NCI-H510A treated with DMSO at 0.1 percent for 48 hours (cell line): ENCODE measurements around the gene ETV1.

Experiments
- DNase-seq: peaks from one replicate; lab custom pipeline; 2025; lab: John Stamatoyannopoulos, UW

Gene ETV1

DNA sequence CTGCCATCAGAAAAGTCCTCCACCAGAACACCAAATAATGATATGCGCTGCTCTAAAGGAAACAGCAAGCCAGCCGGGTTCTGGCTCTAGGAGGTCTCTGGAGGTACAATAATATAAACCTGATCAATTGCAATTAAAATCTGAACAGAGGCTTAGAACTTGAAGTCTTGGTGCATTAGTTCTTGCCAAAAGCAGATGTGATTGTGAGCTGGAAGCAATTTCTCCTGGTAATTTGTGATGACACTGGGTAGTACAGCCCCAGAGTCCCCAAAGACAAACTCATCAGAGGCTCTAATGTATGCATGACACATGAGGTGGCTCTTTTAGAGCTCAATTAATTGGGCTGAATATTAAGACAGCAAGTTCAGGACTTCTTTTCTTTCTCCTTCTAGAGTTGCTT lies 3.3 kb downstream of the ETV1 start:
- DNase-seq = no peak

DNA sequence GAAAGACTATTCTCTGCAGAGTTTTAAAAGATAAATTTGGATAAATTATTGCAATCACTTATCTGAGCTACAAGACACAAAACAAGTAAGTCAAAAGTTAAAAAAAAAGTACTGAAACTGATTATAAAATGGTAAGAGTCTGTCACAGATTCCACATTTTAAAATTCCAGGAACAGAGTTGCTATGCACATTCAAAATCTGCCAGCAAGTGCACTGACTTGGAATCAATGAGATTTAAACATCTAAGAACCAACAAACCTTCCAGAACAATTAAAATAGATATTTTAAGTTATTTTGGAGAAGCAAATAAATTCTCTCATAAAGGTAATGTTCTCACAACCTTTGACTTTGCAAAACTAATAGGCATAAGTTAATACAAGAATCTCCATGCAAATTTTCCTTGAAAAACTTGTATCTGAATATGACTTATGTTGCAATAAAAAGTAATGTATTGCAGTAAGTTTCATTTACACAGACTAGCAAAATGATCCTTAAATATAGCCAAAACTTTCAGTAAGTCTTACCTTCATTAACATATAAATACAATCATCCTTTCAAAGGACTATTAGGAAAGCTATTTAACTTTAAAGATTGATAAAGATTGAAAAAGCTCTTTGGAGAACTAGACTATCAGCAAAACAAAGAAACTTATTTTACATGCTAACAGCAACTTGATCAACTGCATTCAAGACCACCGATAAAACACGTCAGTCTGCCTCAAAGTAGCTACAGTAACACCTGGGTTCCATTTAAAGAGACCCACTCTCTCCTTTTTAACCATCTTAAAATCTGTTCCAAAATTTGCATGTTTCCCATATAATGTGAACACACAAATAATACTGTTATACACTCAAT lies 4.4 kb downstream of the ETV1 start:
- no peak for DNase-seq

DNA sequence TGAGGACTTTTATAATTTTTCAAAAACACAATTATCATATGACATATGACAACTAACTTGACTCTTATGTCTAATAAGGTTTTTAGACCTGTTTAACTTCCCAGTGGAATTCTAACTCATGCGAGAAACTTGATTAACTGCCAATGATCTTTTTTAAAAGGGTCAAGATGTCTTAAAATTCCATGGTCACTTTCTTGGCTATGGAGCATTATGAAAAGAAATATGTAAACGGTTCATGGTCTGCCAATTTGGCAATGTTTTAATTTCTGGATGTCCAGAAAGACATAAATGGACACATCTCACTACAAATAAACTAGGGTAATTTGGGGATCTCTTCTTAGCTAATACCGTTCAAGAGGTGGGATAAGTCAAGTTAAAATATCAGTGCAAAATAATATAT lies 5.4 kb downstream of the ETV1 start:
- DNase-seq = no peak

DNA sequence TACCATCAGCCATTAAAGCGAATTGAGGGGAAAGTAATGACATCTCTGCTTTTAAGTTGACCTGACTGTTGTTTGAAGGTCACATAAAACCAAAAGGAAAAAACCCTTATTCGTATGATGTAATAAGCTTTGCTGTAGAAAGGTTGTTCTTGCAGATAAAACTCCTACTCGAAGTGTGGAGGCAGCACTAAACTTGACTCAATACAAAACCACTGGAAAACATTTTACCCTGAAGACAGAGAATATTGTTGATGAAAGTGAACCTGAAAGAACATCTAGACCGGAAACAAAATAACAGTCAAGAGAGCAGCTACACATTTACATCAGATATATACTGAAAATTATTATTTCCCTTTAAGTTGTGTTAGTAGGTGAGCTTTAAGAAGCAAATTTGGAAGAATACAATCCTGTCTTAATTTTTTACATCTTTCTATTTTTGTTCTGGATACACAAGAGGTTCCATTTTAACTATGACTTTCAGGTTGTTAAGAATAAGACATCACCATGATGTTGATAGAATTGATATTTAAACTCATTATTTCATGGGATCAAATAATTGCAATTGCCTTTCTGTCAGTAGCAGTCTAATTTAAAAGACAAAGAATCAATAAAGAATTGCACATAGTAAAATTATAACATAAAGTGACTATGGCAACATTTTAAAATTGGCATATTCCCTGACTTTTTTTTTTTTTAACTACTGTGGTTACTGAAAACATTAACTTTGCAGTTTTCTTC lies 6.4 kb downstream of the ETV1 start:
- DNase-seq = no peak

DNA sequence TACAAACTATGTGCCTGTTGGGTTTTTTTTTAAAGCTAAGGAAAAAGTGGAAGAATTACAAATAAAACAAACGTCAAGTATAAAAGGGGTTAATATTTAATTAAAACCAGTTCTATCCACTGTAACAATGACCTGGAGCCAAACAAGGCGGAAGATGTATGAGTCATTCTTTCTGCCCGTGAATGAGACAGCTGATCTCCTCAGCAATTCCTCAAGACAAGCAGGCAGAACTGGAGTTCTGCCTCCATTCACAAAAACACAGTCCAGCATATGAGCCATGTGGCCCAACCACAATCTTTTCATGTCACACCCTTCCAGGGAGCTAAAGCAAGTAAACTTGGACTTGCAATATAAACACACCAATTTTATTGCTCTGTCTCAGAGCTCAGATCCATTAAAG lies 8.4 kb downstream of the ETV1 start:
- no peak for DNase-seq

DNA sequence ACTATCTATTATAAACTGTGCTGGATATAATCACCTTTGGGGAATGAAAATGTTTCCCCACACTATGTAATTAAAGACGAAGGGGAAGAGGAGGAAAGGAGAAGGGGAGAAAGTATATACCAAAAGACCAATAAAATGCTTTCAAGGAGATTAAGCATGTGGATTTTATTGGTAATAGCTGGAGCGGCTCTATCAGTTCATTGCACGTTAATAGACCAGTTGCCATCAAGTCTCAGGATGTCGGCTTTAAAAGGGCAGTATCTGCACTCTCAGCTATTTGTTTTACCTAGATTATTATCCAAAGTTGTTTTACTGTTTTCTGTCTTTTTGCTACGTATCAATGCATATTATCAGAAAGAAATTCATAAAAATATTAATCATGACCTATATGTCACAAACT lies 9.0 kb downstream of the ETV1 start:
- no peak for DNase-seq

DNA sequence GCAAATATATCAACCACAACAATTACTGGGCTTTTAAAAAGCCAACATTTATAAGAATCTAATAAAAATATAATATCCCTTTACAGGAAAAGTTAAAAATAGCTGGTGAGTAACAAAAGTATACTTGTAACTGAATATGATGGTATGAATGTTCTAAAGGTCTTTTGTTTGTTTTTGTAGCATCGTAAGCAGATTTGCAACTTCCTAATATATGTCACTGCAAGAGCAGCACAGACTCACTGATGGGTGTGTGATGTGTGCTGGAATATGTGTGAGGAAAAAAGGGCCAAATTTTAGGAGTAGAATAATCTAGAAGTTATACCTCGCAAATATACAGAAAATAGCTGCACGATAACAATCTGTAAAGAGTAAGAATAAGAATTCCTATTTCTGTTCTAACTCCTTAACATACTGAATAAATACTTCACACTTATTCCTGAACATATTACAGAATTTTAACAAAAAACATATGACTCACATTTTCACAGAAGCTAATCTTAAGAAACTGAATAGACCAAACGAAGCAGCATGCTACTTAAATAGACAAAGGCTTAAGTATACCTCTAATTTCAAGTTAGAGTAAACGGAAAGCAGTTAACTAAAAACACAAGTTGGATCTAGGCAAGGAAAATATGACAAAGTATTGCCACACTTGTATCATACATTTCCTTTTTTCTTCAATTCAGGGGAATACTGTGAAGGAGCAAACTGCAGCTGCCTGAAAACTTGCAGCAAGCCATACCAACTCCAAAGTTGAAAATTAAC lies 9.6 kb downstream of the ETV1 start:
- no peak for DNase-seq

DNA sequence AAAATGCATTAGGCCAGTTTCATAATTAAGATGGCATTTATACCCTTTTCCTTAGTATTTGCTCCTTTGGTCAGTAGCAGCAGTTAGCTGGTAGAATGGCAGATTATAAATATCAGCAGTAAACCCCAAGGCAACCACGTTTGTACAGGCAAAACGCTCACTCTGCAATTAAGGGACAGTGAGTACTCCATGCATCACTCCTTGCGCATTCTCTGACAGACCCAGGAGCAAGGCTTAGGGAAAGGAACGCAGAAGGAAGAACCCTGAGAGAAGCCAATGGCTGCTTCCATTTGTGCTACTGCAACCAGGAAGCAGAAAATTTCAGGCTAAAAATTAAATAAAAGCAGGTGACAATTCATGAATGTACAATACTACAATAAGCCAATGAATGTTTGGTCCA lies 12.9 kb downstream of the ETV1 start:
- no peak for DNase-seq

DNA sequence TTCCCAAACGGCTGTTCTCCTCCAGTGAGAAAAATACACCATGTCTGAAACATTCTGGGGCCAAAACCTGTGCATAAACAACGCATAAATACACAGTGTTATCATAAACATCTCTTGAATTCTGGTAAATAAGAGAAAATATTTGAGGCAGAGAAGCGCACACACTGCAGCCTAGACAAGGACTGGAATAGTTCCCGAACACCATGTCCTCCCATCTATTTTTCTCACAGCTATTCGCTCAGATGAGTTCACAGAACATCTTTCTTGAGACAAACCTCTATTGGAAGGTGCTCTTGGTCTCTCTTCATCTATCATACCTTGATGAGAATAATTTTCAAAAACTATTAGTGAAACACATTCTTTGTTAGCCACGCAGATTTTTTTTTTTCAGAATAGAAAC lies 24.4 kb downstream of the ETV1 start:
- no peak for DNase-seq

DNA sequence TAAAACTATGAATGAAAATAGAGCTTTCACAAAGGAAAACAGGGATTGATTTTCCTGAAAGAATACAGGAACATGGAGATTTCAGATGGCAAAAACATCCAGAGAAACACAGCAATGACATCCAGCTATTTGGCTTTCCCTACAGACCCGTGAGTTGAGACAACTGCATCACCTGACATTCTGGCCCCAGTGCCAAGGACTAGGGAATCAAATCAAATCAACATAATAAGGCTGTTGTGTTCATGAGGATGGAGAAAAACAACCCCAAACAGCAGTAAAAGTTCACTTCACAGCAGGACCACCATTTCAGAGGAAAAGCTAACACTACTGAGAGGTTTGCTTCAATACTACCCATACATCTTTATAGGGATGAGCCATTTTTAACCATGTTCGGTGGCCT lies 25.5 kb downstream of the ETV1 start:
- DNase-seq = no peak

DNA sequence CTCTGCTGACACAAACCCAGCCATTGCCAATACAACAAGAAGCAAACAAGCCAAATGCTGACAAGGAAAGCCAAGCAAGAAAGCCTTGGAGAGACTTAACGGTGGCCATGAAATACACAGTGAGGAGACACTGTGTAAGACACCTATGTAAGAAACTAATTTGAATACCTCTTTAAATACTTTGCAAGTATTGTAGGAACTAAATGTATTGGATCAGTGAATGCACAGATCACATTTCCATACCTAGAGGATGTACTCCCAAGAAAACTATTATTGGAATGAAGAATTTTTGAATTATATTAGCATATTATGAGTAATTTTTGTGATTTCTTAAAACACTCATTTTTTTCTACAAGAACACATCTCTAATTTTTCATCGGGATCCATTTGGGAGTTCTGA lies 34.0 kb downstream of the ETV1 start:
- no peak for DNase-seq

DNA sequence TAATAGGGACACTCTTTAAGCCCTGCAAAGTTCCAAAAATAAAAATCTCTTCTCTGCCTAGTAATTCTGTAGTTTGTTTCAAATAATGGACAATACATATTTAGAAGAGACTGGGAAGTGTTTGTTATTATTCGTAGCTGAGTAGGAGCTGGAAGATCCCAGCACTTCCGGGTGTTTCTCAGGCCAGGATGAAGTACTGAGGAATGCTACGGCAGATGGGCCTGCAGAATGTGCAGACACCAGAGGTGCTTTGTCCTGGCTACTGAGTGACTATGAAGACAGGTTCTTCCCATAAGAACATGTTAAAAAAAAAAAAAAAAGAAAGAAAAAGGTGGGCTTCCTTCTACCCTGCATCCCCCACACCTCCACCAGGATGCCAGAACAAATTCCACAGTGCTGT lies 36.1 kb downstream of the ETV1 start:
- no peak for DNase-seq

DNA sequence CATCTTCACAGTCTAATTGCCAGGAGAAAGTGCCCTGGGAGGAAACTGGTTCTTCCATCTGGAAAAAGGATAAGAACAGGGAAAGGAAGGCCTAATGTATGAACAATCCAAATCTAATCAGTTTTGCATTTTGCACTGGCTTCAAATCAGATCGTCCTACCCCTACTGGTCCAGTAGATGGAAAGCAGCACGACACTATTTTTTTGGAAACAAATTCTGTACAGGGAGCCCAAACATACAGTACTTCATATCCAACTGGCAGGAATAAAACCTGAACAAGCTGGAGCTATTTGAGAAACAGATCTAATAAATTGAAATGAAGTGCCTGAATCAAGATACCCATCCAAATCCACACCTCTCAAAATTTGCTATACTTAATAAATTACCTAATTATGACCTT lies 36.5 kb downstream of the ETV1 start:
- no peak for DNase-seq

DNA sequence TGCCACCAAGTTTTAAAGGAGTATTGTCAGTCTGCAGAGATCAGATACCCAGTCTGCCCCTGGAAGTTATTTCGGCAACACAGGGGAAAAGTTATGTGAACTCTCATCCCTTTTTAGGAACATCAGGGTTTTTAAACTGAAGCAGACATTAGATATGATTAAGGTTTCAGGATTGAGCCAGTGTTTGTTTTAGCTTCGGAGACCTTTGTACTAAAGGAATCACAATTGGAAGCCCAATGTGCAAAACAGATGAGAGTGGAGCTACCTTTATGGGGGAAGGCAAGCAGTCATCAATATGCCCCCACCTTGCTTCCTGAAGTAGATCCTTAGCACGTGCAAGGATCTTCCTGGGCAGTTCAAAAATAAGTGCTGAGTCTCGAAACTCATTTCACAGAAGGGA lies 39.5 kb downstream of the ETV1 start:
- DNase-seq = no peak

DNA sequence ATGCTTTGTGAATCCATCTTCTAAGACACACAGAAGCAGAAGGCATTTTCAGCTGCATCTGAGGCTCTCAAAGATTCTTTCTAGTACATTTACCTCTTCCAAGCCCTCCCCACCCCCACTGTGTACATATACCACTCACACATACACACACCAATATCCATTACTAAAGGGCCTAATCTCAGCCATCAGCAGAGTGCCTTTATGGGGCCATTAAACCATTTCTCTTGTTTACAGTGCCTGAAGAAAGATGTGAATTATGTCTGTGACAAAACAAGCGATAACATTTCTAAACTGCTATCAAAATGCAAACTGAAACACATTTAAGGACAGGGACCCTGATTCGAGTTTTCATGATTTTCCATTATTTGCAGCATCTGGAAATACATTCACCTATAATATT lies 40.0 kb downstream of the ETV1 start:
- peak; percentile 4 for DNase-seq

DNA sequence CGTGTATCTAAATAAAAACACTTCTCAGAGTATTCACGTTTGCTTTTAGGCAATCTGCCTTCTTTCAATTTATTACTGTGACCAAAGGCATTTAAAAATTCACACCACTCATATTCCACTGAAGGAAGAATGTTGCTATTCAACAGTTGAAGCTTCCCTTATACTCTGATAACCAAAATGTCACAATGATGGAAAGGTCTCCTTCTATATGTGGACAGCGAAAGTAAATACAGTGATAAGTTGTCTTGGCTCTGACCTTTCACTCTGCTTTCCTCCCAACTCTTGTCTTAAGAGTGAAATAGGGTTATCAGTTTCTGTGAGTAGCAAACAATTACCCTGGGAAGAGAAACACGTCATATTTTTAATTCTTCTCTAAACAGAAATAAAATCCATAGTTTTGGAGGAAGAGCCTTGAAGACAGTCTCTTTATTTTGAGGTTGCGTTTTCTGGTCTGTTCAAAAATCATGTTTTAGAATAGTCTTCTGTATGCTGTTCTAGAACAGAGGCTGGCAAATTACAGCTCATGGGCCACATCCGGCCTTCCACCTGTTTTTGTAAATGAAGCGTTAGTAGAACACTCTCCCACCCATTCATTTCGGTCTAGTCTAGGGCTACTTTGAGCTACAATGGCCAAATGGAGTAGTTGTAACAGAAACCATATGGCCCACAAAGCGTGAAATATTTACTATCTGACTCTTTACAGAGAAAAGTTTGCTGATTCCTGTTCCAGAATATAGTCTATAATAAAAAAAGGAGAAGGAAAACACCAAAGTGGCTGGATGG lies 41.3 kb downstream of the ETV1 start:
- DNase-seq = no peak

DNA sequence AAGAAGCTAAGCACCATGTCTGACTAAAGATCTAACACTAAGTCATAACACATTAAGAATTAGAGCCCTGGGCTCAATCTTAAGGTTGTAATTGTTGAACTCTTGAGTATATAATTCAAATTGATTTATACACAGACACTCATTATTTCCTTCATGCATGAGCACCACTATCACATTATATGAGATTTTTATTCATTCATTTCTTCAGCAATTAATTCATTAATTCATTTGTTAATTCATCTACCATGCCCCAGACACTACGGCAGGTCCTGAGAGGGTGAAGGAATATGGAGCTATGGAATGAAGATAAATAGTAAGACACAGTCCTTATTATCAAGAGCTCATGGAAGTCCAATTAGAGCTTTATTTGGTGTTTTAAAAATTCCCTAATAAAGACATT lies 41.9 kb downstream of the ETV1 start:
- no peak for DNase-seq

DNA sequence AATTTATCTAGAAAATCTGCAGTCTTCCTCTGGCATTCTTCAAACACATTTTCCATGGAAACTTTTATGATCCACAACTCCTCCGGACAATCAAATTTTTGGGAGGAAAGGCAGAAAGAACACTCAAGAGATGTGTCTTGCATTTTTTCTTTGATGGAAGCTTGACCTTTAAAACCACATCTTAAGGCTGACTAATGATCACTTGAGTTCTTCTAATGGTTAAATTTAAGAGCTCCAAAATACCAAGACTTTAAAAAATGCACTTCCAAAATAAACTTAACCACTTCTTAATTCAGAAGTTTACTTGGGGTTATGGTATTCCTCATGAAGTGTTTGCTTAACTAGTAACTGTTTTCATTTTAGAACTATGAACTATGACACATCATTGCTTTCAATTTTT lies 43.3 kb downstream of the ETV1 start:
- no peak for DNase-seq

DNA sequence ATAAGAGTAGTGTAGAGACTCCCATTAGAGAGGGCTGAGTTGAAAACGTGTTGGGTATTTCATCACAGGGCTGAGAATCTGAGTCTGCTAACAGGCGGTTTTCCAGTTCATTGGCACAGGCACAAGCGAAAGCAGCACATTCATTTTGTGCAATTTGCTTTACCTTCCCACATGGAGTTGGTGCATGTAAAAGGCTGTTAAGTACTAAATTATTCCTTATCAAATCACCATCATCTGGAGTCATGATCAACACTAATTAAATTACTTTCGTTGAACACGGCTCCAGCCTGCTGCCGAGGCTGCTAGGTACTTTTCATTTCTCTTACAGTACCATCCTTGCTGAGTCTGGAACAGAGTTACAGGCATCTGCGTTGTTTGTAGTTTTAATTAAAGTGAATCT lies 43.8 kb downstream of the ETV1 start:
- no peak for DNase-seq

DNA sequence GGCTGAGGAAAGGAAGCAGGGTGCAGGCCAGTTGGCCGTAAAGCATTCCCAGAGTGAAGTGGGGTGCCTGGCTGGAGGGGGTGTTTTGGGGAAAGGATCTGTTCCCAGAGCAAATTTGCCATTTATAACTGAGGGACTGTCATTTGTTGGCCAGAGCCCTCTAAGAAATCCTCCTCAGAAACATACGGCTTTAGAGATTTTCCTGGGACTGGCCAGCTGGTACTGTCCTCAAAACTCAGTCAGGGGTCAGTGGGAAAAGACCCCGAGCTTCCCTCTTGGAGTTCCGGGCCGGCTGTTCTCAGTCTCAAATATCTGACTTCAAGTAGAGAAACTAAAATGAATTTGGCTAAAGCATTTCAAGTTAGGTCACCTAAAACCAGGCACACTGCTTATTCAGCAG lies 55.9 kb downstream of the ETV1 start:
- DNase-seq = no peak

DNA sequence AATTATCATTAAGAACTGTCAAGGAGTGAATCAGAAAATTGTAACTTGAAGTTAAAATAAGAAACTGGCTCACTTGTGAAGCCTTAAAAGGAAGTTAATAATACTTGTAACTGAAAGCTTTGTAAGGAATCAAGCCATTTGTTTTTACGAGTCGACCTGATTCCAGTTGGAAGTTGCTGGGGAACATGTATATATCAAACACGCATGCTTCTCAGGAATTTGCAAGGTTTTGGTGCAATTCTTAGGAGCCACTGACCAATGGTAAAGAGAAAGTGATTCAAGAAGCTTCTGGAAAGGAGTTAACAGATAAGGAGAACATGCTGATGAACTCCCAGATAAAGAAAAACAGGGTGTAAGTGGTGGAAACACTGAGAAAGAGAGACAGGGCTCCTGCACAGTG lies 56.4 kb downstream of the ETV1 start:
- no peak for DNase-seq

DNA sequence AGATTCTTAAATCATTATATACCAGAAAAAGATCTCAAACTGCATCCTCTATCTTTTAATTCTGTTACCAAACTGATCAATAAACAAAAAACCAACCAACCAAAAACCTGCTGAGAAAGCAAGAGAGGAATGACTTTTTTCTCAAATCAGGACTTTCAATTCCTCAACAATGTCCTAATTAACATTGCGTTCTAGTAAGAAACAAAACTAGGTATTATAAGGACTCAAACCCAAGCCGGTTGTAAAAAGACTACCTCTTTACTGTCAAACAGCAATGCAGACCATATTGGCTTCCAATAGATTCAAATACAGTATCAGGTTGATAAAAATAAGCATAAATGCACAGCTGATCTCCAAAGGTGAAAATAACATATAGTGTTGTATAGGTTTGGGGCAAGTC lies 57.3 kb downstream of the ETV1 start:
- no peak for DNase-seq
